ENCODE data around the gene POU2F1.

DNA sequence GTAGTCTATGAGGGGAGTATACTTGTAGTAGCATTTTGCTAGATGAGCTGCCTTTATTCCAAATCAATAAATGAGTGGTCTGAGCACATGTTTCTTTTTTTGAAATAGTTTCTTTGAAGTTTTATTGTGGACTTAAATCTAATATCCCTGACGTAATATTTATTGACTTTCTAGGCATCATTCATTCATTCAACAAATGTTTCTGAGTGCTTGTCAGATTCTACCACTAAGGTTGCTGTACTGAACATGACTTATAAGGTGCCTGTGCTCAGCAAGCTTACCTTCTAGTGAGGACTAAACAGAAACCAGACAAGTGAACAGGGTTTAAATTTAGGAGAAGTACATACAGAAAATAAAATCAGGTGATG is 68.4 kb downstream of the POU2F1 start:
- TF ChIP-seq, protein P1, sequence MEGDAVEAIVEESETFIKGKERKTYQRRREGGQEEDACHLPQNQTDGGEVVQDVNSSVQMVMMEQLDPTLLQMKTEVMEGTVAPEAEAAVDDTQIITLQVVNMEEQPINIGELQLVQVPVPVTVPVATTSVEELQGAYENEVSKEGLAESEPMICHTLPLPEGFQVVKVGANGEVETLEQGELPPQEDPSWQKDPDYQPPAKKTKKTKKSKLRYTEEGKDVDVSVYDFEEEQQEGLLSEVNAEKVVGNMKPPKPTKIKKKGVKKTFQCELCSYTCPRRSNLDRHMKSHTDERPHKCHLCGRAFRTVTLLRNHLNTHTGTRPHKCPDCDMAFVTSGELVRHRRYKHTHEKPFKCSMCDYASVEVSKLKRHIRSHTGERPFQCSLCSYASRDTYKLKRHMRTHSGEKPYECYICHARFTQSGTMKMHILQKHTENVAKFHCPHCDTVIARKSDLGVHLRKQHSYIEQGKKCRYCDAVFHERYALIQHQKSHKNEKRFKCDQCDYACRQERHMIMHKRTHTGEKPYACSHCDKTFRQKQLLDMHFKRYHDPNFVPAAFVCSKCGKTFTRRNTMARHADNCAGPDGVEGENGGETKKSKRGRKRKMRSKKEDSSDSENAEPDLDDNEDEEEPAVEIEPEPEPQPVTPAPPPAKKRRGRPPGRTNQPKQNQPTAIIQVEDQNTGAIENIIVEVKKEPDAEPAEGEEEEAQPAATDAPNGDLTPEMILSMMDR (IDR thresholded peaks at IDR 0.05; ENCODE audit: extremely low read depth in 1 of 2, insufficient read depth in 1 of 2, low read depth in 1 of 2, low read length in 2 of 2): no peak
- TF ChIP-seq GATA2 (IDR thresholded peaks at IDR 0.05; ENCODE audit: insufficient read depth, insufficient read length, low read depth, low read length) (no peak), POLR2A (IDR thresholded peaks at IDR 0.05; ENCODE audit: low read depth, low read length) (no peak), POLR2AphosphoS5 (IDR thresholded peaks at IDR 0.05; ENCODE audit: insufficient read depth, low read depth, low read length) (no peak), EZH2 (IDR thresholded peaks at IDR 0.05; ENCODE audit: borderline replicate concordance, low read depth, low read length, severe bottlenecking) (no peak), FOS (IDR thresholded peaks at IDR 0.05; ENCODE audit: borderline replicate concordance, insufficient read depth, low read length) (no peak), MYC (IDR thresholded peaks at IDR 0.05; ENCODE audit: low read depth, low read length) (no peak), JUN (IDR thresholded peaks at IDR 0.05; ENCODE audit: borderline replicate concordance, insufficient read depth, insufficient read length, low read depth) (no peak)
- TF ChIP-seq, protein P2, sequence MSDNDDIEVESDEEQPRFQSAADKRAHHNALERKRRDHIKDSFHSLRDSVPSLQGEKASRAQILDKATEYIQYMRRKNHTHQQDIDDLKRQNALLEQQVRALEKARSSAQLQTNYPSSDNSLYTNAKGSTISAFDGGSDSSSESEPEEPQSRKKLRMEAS (IDR thresholded peaks at IDR 0.05; ENCODE audit: insufficient read depth, insufficient read length): no peak
